Brain microvascular endothelial cell (primary cell): Measurements from ENCODE around the gene SPATA18.

Source experiments
- DNase-seq: peaks from one replicate; pipeline ENCODE4 v3.0.0-alpha.2; 2020
- H3K27ac ChIP-seq: fragments of 250-450 bp; sonication (Bioruptor Pico); 2 replicates; pipeline ENCODE4 v1.5.1; 2020; ENCODE audit warnings: mild to moderate bottlenecking, moderate library complexity
- H3K27me3 ChIP-seq: fragments of 250-450 bp; sonication (Bioruptor Pico); replicated peaks from 2 replicates; pipeline ENCODE4 v1.5.1; 2020; ENCODE audit warnings: mild to moderate bottlenecking
- H3K36me3 ChIP-seq: fragments of 250-450 bp; sonication (Bioruptor Pico); replicated peaks from 2 replicates; pipeline ENCODE4 v1.5.1; 2020; ENCODE audit warnings: mild to moderate bottlenecking
- H3K4me3 ChIP-seq: 2 replicates; pipeline ENCODE4 v1.5.1; 2011; ENCODE audit warnings: low read depth, mild to moderate bottlenecking, control low read depth, low read length, moderate library complexity
- in situ Hi-C: cut with HindIII; loops from 2 replicates; pipeline ENCODE4 v1.10.0; 2017; ENCODE audit warnings: low sequenced_read_pairs, low pct_ligation_motif_present
- TF ChIP-seq, protein P1 (sequence below): IDR thresholded peaks from 2 replicates; pipeline ENCODE4 v1.5.1; 2011; ENCODE audit warnings: low read depth, mild to moderate bottlenecking, moderate library complexity, low read length, control low read depth, inconsistent platforms; ENCODE audit errors: missing control alignments

SPATA18 gene

GRCh38 chr4:52107336-52107735 lies 56.2 kb downstream of the SPATA18 start:
- Histone ChIP-seq H3K27ac (no peak overlapping the region), H3K4me3 (no peak overlapping the region), H3K27me3 (no peaks in the 10 kb centered on the region), H3K36me3 (no peaks in the 10 kb centered on the region)
- DNase-seq, result no peak
- TF ChIP-seq, protein P1, sequence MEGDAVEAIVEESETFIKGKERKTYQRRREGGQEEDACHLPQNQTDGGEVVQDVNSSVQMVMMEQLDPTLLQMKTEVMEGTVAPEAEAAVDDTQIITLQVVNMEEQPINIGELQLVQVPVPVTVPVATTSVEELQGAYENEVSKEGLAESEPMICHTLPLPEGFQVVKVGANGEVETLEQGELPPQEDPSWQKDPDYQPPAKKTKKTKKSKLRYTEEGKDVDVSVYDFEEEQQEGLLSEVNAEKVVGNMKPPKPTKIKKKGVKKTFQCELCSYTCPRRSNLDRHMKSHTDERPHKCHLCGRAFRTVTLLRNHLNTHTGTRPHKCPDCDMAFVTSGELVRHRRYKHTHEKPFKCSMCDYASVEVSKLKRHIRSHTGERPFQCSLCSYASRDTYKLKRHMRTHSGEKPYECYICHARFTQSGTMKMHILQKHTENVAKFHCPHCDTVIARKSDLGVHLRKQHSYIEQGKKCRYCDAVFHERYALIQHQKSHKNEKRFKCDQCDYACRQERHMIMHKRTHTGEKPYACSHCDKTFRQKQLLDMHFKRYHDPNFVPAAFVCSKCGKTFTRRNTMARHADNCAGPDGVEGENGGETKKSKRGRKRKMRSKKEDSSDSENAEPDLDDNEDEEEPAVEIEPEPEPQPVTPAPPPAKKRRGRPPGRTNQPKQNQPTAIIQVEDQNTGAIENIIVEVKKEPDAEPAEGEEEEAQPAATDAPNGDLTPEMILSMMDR, result no peak
- in situ Hi-C loops, result no loop called here

- no peak for DNase-seq
- TF ChIP-seq, protein P1, result peak; percentile 23
- no peaks in the 10 kb centered on the region for H3K36me3 ChIP-seq
- H3K4me3 ChIP-seq, result no peak overlapping the region
- no peak overlapping the region for H3K27ac ChIP-seq
- no peaks in the 10 kb centered on the region for H3K27me3 ChIP-seq
- in situ Hi-C loops, result no loop called here
Observed at GRCh38 chr4:52107745-52108144, 56.6 kb downstream of the SPATA18 start.

DNA sequence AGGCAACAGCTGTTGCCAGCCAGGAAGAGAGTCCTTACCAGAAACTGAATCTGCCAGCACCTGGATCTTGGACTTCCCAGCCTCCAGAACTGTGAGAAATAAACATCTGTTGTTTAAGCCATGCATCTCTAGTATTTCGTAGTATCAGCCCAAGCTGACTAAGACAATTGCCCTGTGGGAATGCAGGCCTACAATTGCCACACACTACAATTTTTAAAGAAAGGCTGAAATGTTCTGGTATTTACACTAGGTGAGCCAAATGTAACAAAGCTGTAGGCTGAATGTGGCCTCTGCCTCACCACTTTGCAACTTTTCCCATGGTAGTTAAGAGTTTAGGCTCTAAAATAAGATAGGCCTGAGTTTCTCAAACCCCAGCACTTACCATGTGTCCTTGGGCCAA lies 59.1 kb downstream of the SPATA18 start:
- Histone ChIP-seq H3K27ac (no peak overlapping the region), H3K4me3 (no peak overlapping the region), H3K27me3 (no peaks in the 10 kb centered on the region), H3K36me3 (no peaks in the 10 kb centered on the region)
- in situ Hi-C loops, result no loop called here
- no peak for DNase-seq
- TF ChIP-seq, protein P1, result no peak

GRCh38 chr4:52111995-52112394 lies 60.9 kb downstream of the SPATA18 start:
- Histone ChIP-seq H3K4me3 (no peak overlapping the region), H3K27ac (no peak overlapping the region), H3K36me3 (no peaks in the 10 kb centered on the region), H3K27me3 (no peaks in the 10 kb centered on the region)
- TF ChIP-seq, protein P1, result no peak
- DNase-seq, result no peak
- in situ Hi-C loops, result no loop called here

GRCh38 chr4:52112411-52112810 lies 61.3 kb downstream of the SPATA18 start:
- DNase-seq, result no peak
- no peaks in the 10 kb centered on the region for H3K36me3 ChIP-seq
- no peak overlapping the region for H3K27ac ChIP-seq
- in situ Hi-C loops, result no loop called here
- no peaks in the 10 kb centered on the region for H3K27me3 ChIP-seq
- no peak overlapping the region for H3K4me3 ChIP-seq
- TF ChIP-seq, protein P1, result no peak

- no peak for DNase-seq
- Histone ChIP-seq H3K4me3 (no peak overlapping the region), H3K27me3 (no peaks in the 10 kb centered on the region), H3K36me3 (no peaks in the 10 kb centered on the region), H3K27ac (no peak overlapping the region)
- TF ChIP-seq, protein P1, result no peak
- in situ Hi-C loops, result no loop called here
Observed at GRCh38 chr4:52116641-52117040, 65.5 kb downstream of the SPATA18 start.
